Uterus (tissue), 4 donors: ENCODE results near the gene FBXO11. TPM values are rescaled to one million over a fixed set of nuclear protein-coding genes. Genes with fewer than 3 reads are reported as not detected.

Experiments
- DNase-seq, 2 donors: peaks; one replicate each; pipeline ENCODE4 v3.0.0-alpha.2; 2019 to 2020
- H3K27ac ChIP-seq, 2 donors: fragments of 200-600 bp; sonication (generic); 1 replicate in 1 of 2; 2 replicates in 1 of 2; pipeline ENCODE4 v1.5.1; 2016 to 2018
- H3K27me3 ChIP-seq, 2 donors: fragments of 200-600 bp; sonication (generic); one replicate each; pipeline ENCODE4 v1.5.1; 2018 to 2019; ENCODE audit warnings: control low read depth in 1 of 2
- H3K36me3 ChIP-seq, 2 donors: fragments of 200-600 bp; sonication (generic); one replicate each; pipeline ENCODE4 v1.5.1; 2019; ENCODE audit warnings: control low read depth in 1 of 2
- H3K4me1 ChIP-seq, 2 donors: fragments of 200-600 bp; sonication (generic); one replicate each; pipeline ENCODE4 v1.5.1; 2018 to 2019; ENCODE audit warnings: control low read depth in 1 of 2
- H3K4me3 ChIP-seq, 2 donors: fragments of 200-600 bp; sonication (generic); 1 replicate in 1 of 2; 2 replicates in 1 of 2; pipeline ENCODE4 v1.5.1; 2018 to 2019; ENCODE audit warnings: mild to moderate bottlenecking in 1 of 2
- H3K9me3 ChIP-seq, 2 donors: fragments of 200-600 bp; sonication (generic); one replicate each; pipeline ENCODE4 v1.5.1; 2019; ENCODE audit warnings: control low read depth in 1 of 2
- POLR2A ChIP-seq, 2 donors: fragments of 450-650 bp; IDR thresholded peaks; one replicate each; pipeline ENCODE4 v1.6.1; 2016; ENCODE audit warnings: antibody characterized with exemption in 2 of 2, mild to moderate bottlenecking in 1 of 2, moderate library complexity in 1 of 2
- intact Hi-C: fragments of 100-400 bp; cut with DNase I; formaldehyde crosslinking; loops from one replicate; pipeline ENCODE4 v1.15.1; 2023; ENCODE audit warnings: low total_unique reads
- total RNA-seq, 4 donors: library from RNA; depleted of rRNA in 3 of 4; stranded (reverse); fragments of >200 nt in 3 of 4; gene quantifications; one replicate each; pipeline versions ENCODE4 v1.1.0 to v1.2.4, GENCODE V29; 2014 to 2023
- TF ChIP-seq, protein P1 (sequence below), 4 experiments: fragments of 200-600 bp in 2 of 4; fragments of 450-650 bp in 2 of 4; sonication (generic) in 2 of 4; IDR thresholded peaks; one replicate each; pipeline ENCODE4 v1.5.1; 2016 to 2019; ENCODE audit warnings: antibody characterized with exemption in 4 of 4, mild to moderate bottlenecking in 2 of 4, moderate library complexity in 1 of 4
- donor health status: DM: yes; HTN: yes; CAD: no.

Gene FBXO11
- total RNA-seq, 4 donors from 2014 or later: 27.4 to 140 (median 67.3) TPM

DNA sequence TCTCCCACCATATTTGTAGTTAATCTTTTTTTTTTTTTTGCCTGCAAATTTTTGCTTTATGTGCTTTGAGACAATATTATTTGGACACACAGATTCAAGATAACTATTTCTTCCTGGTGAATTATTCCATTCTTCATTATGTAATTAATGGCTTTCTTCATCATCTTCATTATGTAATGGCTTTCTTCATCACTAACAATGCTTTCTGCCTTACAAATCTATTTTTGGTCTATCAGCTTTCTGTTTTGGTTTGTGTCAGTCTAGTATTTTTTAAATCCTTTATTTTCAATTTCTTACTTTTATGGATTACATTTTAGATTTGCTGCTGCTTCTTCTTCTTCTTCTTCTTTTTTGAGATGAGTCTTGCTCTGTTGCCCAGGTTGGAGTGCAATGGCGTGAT is 62.9 kb downstream of the FBXO11 start:
- no peak for DNase-seq
- Histone ChIP-seq H3K36me3 (no peaks in the 10 kb centered on the region), H3K27ac (no peak overlapping the region), H3K9me3 (no peaks in the 10 kb centered on the region), H3K4me3 (no peak overlapping the region), H3K4me1 (no peaks in the 10 kb centered on the region), H3K27me3 (no peaks in the 10 kb centered on the region)
- TF ChIP-seq, protein P1, sequence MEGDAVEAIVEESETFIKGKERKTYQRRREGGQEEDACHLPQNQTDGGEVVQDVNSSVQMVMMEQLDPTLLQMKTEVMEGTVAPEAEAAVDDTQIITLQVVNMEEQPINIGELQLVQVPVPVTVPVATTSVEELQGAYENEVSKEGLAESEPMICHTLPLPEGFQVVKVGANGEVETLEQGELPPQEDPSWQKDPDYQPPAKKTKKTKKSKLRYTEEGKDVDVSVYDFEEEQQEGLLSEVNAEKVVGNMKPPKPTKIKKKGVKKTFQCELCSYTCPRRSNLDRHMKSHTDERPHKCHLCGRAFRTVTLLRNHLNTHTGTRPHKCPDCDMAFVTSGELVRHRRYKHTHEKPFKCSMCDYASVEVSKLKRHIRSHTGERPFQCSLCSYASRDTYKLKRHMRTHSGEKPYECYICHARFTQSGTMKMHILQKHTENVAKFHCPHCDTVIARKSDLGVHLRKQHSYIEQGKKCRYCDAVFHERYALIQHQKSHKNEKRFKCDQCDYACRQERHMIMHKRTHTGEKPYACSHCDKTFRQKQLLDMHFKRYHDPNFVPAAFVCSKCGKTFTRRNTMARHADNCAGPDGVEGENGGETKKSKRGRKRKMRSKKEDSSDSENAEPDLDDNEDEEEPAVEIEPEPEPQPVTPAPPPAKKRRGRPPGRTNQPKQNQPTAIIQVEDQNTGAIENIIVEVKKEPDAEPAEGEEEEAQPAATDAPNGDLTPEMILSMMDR (IDR thresholded peaks at IDR 0.05): no peak
- TF ChIP-seq POLR2A (IDR thresholded peaks at IDR 0.05): no peak
- intact Hi-C loops: no loop called here

DNA sequence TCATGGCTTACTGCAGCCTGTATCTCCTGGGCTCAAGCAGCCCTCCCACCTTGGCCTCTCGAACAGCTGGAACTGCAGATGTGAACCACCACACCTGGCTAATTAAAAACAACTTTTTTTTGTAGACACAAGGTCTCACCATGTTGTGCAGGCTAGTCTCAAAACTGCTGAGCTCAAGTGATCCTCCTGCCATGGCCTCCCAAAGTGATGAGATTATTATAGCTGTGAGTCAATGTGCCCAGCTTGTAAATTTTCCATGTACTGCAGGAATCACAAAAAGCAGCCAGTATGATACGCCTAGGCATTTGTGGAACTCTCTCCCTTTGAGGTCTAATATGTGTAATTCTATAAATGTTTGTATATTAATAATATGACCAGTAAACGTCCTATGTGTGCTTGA is 63.5 kb downstream of the FBXO11 start:
- Histone ChIP-seq H3K36me3 (no peaks in the 10 kb centered on the region), H3K27ac (no peak overlapping the region), H3K9me3 (no peaks in the 10 kb centered on the region), H3K4me1 (no peaks in the 10 kb centered on the region), H3K4me3 (no peak overlapping the region), H3K27me3 (no peaks in the 10 kb centered on the region)
- no peak for TF ChIP-seq POLR2A (IDR thresholded peaks at IDR 0.05)
- TF ChIP-seq, protein P1 (IDR thresholded peaks at IDR 0.05): no peak
- intact Hi-C loops: no loop called here
- no peak for DNase-seq

DNA sequence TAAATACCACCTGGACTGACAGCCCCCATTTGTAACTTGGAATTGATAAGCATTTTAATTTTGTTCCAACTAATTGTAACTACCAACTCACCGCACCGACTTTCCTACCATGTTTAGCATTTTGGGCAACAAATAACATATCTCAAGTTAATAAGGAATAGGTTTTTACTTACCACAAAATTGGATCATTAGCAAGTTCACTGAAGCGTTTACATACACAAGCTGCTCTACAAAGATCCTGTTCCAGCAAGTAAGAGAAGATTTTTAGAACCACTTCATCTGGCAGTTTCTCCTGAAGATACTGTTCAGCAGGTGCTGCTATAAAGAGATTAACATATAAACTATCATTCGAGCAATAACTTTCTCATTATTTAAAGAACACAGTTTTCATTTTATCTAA is 67.6 kb downstream of the FBXO11 start:
- TF ChIP-seq, protein P1 (IDR thresholded peaks at IDR 0.05): no peak
- no peak for TF ChIP-seq POLR2A (IDR thresholded peaks at IDR 0.05)

DNA sequence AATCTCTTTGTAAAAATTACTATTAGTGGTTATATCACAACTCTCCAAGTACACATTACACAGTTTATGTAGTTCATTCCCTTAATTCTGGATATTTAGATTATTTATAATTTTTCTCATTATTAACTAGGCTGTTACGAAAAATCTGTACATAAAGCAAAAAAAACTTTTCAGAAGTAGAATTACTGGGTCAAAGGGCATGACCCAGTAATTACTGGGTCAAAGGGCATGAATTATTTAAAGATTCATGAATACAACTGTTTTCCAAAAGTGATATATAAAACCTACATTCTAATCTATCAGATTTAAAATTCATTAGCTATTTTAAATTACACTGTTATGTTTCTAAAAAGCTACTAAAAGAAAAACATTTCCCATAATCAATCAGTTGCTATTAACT is 68.0 kb downstream of the FBXO11 start:
- Histone ChIP-seq H3K9me3 (no peaks in the 10 kb centered on the region), H3K36me3 (no peaks in the 10 kb centered on the region), H3K4me1 (no peaks in the 10 kb centered on the region), H3K27me3 (no peaks in the 10 kb centered on the region), H3K4me3 (no peak overlapping the region), H3K27ac (no peak overlapping the region)
- no peak for DNase-seq
- TF ChIP-seq, protein P1 (IDR thresholded peaks at IDR 0.05): no peak
- TF ChIP-seq POLR2A (IDR thresholded peaks at IDR 0.05): no peak
- intact Hi-C loops: no loop called here

More for the DNA sequence above, 67.6 kb downstream of the FBXO11 start:
- no peaks in the 10 kb centered on the region for H3K9me3 ChIP-seq
- H3K36me3 ChIP-seq: no peaks in the 10 kb centered on the region
- no peaks in the 10 kb centered on the region for H3K27me3 ChIP-seq
- intact Hi-C loops: no loop called here
- H3K27ac ChIP-seq: no peak overlapping the region
- no peaks in the 10 kb centered on the region for H3K4me1 ChIP-seq
- DNase-seq: no peak
- H3K4me3 ChIP-seq: no peak overlapping the region

DNA sequence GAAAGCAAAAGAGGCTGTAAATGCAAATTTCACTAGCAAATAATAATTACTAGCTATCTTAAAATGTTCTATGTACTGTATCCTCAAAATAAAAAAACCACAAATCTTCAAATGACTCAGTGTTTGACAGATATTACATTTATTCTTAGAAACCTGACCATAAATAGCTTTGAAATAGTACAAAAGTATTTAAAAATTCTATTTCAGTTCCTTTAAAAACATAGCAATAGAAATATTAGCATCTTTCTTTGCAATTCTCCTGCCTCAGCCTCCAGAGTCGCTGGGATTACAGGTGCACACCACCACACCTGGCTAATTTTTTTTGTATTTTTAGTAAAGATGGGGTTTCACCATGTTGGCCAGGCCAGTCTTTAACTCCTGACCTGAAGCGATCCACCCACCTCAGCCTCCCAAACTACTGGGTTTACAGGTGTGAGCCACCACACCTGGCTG is 72.8 kb downstream of the FBXO11 start:
- no peaks in the 10 kb centered on the region for H3K4me1 ChIP-seq
- intact Hi-C loops: no loop called here
- H3K27me3 ChIP-seq: no peaks in the 10 kb centered on the region
- no peaks in the 10 kb centered on the region for H3K36me3 ChIP-seq
- H3K9me3 ChIP-seq: no peaks in the 10 kb centered on the region
- no peak overlapping the region for H3K4me3 ChIP-seq
- TF ChIP-seq, protein P1 (IDR thresholded peaks at IDR 0.05): no peak
- TF ChIP-seq POLR2A (IDR thresholded peaks at IDR 0.05): no peak
- H3K27ac ChIP-seq: no peak overlapping the region
- DNase-seq: no peak
